Suprapubic skin (tissue), 4 donors: Measurements from ENCODE around the gene CHTF18. TPM values are rescaled to one million over a fixed set of nuclear protein-coding genes. Genes with fewer than 3 reads are reported as not detected.

ENCODE experiments used
- DNase-seq, 2 donors: peaks; one replicate each; pipeline ENCODE4 v3.0.0-alpha.2; 2019; ENCODE audit warnings: low spot score in 2 of 2
- H3K27ac ChIP-seq: fragments of 200-600 bp; sonication (generic); one replicate; pipeline ENCODE4 v1.5.1; 2019
- H3K27me3 ChIP-seq: fragments of 200-600 bp; sonication (generic); one replicate; pipeline ENCODE4 v1.5.1; 2019
- H3K36me3 ChIP-seq: fragments of 200-600 bp; sonication (generic); one replicate; pipeline ENCODE4 v1.5.1; 2019
- H3K4me1 ChIP-seq: fragments of 200-600 bp; sonication (generic); one replicate; pipeline ENCODE4 v1.5.1; 2019
- H3K4me3 ChIP-seq: fragments of 200-600 bp; sonication (generic); one replicate; pipeline ENCODE4 v1.5.1; 2019; ENCODE audit warnings: mild to moderate bottlenecking
- H3K9me3 ChIP-seq: fragments of 200-600 bp; sonication (generic); one replicate; pipeline ENCODE4 v1.5.1; 2019
- EP300 ChIP-seq: sonication (generic); formaldehyde crosslinking; IDR thresholded peaks from one replicate; pipeline ENCODE4 v1.6.1; 2017; ENCODE audit warnings: antibody characterized with exemption
- POLR2A ChIP-seq, 2 donors: fragments of 450-650 bp; IDR thresholded peaks; one replicate each; pipeline ENCODE4 v1.6.1; 2017; ENCODE audit warnings: antibody characterized with exemption in 2 of 2, mild to moderate bottlenecking in 2 of 2, moderate library complexity in 2 of 2
- POLR2AphosphoS5 ChIP-seq, 3 donors: sonication (generic); formaldehyde crosslinking; IDR thresholded peaks; one replicate each; pipeline ENCODE4 v1.6.1; 2017; ENCODE audit warnings: antibody characterized with exemption in 3 of 3
- WGBS: methylation state at CpG from one replicate; pipeline ENCODE4 v1.1.5; 2018; 5-methylcytosine and 5-hydroxymethylcytosine counted together
- total RNA-seq, 4 donors: library from RNA; depleted of rRNA; stranded (reverse); fragments of >200 nt; gene quantifications; one replicate each; pipeline ENCODE4 v1.1.0, GENCODE V29; 2016
- TF ChIP-seq, protein P1 (sequence below), 2 donors: fragments of 200-600 bp in 1 of 2; fragments of 450-650 bp in 1 of 2; sonication (generic) in 1 of 2; IDR thresholded peaks; one replicate each; pipeline ENCODE4 v1.5.1; 2016 to 2019; ENCODE audit warnings: antibody characterized with exemption in 2 of 2, mild to moderate bottlenecking in 1 of 2, moderate library complexity in 1 of 2

CHTF18 gene
- total RNA-seq, 4 donors from 2014 or later = 12.6 to 22.3 (median 17.3) TPM

- WGBS = 28% methylated on average over 27 of the region's 47 CpGs
- Histone ChIP-seq H3K4me1 (peaks cover 42% of the 10 kb centered on the region), H3K27ac (peak overlapping the region; percentile 50), H3K36me3 (peaks cover 26% of the 10 kb centered on the region), H3K9me3 (no peaks in the 10 kb centered on the region), H3K27me3 (peaks cover 6% of the 10 kb centered on the region), H3K4me3 (peak overlapping the region; percentile 72)
- TF ChIP-seq EP300 = no peak
- TF ChIP-seq, protein P1, sequence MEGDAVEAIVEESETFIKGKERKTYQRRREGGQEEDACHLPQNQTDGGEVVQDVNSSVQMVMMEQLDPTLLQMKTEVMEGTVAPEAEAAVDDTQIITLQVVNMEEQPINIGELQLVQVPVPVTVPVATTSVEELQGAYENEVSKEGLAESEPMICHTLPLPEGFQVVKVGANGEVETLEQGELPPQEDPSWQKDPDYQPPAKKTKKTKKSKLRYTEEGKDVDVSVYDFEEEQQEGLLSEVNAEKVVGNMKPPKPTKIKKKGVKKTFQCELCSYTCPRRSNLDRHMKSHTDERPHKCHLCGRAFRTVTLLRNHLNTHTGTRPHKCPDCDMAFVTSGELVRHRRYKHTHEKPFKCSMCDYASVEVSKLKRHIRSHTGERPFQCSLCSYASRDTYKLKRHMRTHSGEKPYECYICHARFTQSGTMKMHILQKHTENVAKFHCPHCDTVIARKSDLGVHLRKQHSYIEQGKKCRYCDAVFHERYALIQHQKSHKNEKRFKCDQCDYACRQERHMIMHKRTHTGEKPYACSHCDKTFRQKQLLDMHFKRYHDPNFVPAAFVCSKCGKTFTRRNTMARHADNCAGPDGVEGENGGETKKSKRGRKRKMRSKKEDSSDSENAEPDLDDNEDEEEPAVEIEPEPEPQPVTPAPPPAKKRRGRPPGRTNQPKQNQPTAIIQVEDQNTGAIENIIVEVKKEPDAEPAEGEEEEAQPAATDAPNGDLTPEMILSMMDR (IDR thresholded peaks at IDR 0.05) = no peak
- no peak for DNase-seq
Observed at GRCh38 chr16:787321-787966, 976 bp upstream of the CHTF18 start.

GRCh38 chr16:787978-788398 is 432 bp upstream of the CHTF18 start, which contains the start of gene RPUSD1:
Gene RPUSD1 (minus strand): TSS chr16:788381. CDS start chr16:787737, 644 bp downstream.
- H3K4me1 ChIP-seq = peaks cover 37% of the 10 kb centered on the region
- peak within 1 kb of the TSS; percentile 50 for H3K27ac ChIP-seq
- peak within 1 kb of the TSS; percentile 72 for H3K4me3 ChIP-seq
- peaks cover under 1% of the 10 kb centered on the region for H3K27me3 ChIP-seq
- no peaks in the 10 kb centered on the region for H3K9me3 ChIP-seq
- WGBS = no CpG with 5 or more reads among the region's 45 CpGs
- H3K36me3 ChIP-seq = peaks cover 32% of the 10 kb centered on the region
- TF ChIP-seq, protein P1 (IDR thresholded peaks at IDR 0.05) = no peak
- TF ChIP-seq EP300 = no peak
- DNase-seq = no peak

DNA sequence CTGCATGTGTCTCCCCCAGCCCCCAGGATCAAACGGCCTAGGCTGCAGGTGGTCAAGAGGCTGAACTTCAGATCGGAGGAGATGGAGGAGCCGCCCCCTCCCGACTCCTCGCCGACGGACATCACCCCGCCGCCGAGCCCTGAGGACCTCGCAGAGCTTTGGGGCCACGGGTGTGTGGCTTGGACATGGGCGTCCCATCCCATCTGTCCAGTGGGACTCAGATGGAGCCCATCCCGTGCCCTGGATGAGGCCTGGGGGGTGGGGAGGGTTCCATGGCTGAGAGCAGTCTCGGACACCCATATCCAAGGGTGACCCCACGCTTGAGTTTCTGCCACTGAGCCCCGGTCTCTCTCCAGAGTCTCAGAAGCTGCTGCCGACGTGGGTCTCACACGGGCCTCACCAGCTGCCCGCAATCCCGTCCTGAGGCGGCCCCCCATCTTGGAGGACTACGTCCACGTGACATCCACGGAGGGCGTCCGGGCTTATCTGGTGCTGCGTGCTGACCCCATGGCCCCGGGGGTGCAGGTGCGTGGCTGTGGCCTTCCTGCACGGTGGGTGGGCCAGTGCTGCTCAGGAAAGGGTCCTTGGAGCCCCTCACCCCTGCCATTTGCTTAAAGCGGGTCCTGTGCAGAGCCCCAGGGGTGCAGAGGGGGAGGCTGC is 901 bp downstream of the CHTF18 start:
- H3K27ac ChIP-seq = no peak overlapping the region
- peak overlapping the region; percentile 72 for H3K4me3 ChIP-seq
- DNase-seq = no peak
- no peaks in the 10 kb centered on the region for H3K27me3 ChIP-seq
- H3K36me3 ChIP-seq = peaks cover 40% of the 10 kb centered on the region
- peaks cover 25% of the 10 kb centered on the region for H3K4me1 ChIP-seq
- 74% methylated on average over 20 of the region's 33 CpGs for WGBS
- TF ChIP-seq POLR2A (IDR thresholded peaks at IDR 0.05) (no peak), POLR2AphosphoS5 (IDR thresholded peaks at IDR 0.05) (no peak), EP300 (no peak)
- TF ChIP-seq, protein P1 (IDR thresholded peaks at IDR 0.05) = no peak
- H3K9me3 ChIP-seq = no peaks in the 10 kb centered on the region

DNA sequence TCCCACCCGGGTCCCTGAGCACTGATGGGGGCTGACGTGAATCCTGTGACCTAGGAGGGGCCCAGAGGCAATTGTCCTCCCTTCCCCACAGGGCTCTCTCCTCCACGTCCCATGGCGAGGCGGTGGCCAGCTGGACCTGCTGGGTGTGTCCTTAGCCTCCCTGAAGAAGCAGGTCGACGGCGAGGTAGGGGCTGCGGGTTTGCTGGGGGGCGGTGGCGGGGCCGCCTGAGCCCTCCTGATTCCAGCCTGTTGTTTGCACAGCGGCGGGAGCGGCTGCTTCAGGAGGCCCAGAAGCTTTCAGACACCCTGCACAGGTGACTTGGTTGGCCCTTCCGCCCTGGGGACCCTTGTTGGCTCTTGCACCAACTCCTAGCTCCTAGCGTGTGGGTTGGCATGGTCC is 1.7 kb downstream of the CHTF18 start:
- no peaks in the 10 kb centered on the region for H3K27me3 ChIP-seq
- TF ChIP-seq POLR2A (IDR thresholded peaks at IDR 0.05) = no peak
- no peak for TF ChIP-seq POLR2AphosphoS5 (IDR thresholded peaks at IDR 0.05)
- TF ChIP-seq EP300 = no peak
- TF ChIP-seq, protein P1 (IDR thresholded peaks at IDR 0.05) = no peak
- no peak for DNase-seq
- H3K36me3 ChIP-seq = peaks cover 40% of the 10 kb centered on the region
- peaks cover 25% of the 10 kb centered on the region for H3K4me1 ChIP-seq
- H3K9me3 ChIP-seq = no peaks in the 10 kb centered on the region
- 97% methylated on average over 9 of the region's 17 CpGs for WGBS
- H3K27ac ChIP-seq = no peak overlapping the region
- no peak overlapping the region for H3K4me3 ChIP-seq

- Histone ChIP-seq H3K4me3 (no peak overlapping the region), H3K9me3 (no peaks in the 10 kb centered on the region), H3K27me3 (no peaks in the 10 kb centered on the region), H3K27ac (no peak overlapping the region), H3K4me1 (peaks cover 23% of the 10 kb centered on the region), H3K36me3 (peaks cover 34% of the 10 kb centered on the region)
- DNase-seq = no peak
- 91% methylated on average over 14 of the region's 23 CpGs for WGBS
- no peak for TF ChIP-seq EP300
- no peak for TF ChIP-seq POLR2AphosphoS5 (IDR thresholded peaks at IDR 0.05)
- TF ChIP-seq, protein P1 (IDR thresholded peaks at IDR 0.05) = no peak
- TF ChIP-seq POLR2A (IDR thresholded peaks at IDR 0.05) = no peak
Observed at GRCh38 chr16:791131-791530, 2.7 kb downstream of the CHTF18 start.
